Transverse colon (tissue), 4 donors: ENCODE results near the gene ARHGAP24.

Source experiments
- POLR2A ChIP-seq: fragments of 450-650 bp; IDR thresholded peaks from one replicate; pipeline ENCODE4 v1.6.1; 2016; ENCODE audit warnings: antibody characterized with exemption, mild to moderate bottlenecking, moderate library complexity
- POLR2AphosphoS5 ChIP-seq, 3 donors: sonication (generic); formaldehyde crosslinking; IDR thresholded peaks; one replicate each; pipeline ENCODE4 v1.6.1; 2016; ENCODE audit warnings: antibody characterized with exemption in 3 of 3
- TF ChIP-seq, protein P1 (sequence below), 5 experiments: fragments of 200-600 bp in 3 of 5; fragments of 450-650 bp in 2 of 5; sonication (generic) in 3 of 5; IDR thresholded peaks; 1 replicate in 2 of 5; 2 replicates in 3 of 5; pipeline ENCODE4 v1.5.1; 2016 to 2017; ENCODE audit warnings: antibody characterized with exemption in 5 of 5, inconsistent platforms in 3 of 5, mild to moderate bottlenecking in 2 of 5, moderate library complexity in 1 of 5

DNA sequence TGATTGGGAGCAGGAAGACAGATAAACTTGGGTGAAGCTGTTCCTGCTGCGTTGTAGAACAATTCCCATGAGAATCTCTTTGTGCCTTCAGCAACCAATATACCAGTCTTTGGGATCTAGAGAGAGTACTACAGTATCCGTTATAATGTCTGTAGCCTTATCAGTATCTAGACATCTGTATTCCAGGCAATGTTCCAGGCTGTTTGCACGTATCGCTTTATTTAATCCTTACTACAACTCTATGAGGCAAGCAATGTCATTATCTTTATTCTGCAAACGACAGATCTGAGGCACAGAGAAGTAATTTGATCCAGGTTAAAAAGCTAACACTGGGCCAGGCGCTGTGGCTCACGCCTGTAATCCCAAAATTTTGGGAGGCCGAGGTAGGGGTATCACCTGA, 251.6 kb downstream of the ARHGAP24 start:
- TF ChIP-seq, protein P1, sequence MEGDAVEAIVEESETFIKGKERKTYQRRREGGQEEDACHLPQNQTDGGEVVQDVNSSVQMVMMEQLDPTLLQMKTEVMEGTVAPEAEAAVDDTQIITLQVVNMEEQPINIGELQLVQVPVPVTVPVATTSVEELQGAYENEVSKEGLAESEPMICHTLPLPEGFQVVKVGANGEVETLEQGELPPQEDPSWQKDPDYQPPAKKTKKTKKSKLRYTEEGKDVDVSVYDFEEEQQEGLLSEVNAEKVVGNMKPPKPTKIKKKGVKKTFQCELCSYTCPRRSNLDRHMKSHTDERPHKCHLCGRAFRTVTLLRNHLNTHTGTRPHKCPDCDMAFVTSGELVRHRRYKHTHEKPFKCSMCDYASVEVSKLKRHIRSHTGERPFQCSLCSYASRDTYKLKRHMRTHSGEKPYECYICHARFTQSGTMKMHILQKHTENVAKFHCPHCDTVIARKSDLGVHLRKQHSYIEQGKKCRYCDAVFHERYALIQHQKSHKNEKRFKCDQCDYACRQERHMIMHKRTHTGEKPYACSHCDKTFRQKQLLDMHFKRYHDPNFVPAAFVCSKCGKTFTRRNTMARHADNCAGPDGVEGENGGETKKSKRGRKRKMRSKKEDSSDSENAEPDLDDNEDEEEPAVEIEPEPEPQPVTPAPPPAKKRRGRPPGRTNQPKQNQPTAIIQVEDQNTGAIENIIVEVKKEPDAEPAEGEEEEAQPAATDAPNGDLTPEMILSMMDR (IDR thresholded peaks at IDR 0.05) = no peak
- TF ChIP-seq POLR2AphosphoS5 (IDR thresholded peaks at IDR 0.05) (no peak), POLR2A (no peak)
